ENCODE data around the gene DHRSX.
"Not testable (repeated sequence)": the region's sequence is repeated elsewhere in the genome, so short reads cannot be mapped to it uniquely, and the experiment has no call there.

DNA sequence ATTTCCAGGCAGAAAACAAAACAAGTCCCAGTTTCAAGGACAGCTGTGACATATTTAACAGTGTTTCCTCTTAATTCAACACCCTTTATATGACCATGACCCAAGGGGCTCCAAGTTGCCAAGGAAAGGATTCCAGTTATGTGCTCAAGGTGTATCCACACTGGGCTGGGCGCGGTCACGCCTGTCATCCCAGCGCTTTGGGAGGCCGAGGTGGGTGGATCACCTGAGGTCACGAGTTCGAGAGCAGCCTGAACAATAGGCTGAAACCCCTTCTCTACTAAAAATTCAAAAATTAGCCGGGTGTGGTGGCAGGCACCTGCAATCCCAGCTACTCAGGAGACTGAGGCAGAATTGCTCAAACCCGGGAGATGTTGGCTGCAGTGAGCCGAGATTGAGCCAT, 29.6 kb downstream of the DHRSX start:
- not testable (repeated sequence) for TF ChIP-seq POLR2A, EP300, POLR2AphosphoS5 (IDR thresholded peaks at IDR 0.05)
- TF ChIP-seq, protein P1, sequence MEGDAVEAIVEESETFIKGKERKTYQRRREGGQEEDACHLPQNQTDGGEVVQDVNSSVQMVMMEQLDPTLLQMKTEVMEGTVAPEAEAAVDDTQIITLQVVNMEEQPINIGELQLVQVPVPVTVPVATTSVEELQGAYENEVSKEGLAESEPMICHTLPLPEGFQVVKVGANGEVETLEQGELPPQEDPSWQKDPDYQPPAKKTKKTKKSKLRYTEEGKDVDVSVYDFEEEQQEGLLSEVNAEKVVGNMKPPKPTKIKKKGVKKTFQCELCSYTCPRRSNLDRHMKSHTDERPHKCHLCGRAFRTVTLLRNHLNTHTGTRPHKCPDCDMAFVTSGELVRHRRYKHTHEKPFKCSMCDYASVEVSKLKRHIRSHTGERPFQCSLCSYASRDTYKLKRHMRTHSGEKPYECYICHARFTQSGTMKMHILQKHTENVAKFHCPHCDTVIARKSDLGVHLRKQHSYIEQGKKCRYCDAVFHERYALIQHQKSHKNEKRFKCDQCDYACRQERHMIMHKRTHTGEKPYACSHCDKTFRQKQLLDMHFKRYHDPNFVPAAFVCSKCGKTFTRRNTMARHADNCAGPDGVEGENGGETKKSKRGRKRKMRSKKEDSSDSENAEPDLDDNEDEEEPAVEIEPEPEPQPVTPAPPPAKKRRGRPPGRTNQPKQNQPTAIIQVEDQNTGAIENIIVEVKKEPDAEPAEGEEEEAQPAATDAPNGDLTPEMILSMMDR (IDR thresholded peaks at IDR 0.05): not testable (repeated sequence)
